ENCODE results near the gene LGALS7B.
"Not testable (repeated sequence)": the region's sequence is repeated elsewhere in the genome, so short reads cannot be mapped to it uniquely, and the experiment has no call there.

DNA sequence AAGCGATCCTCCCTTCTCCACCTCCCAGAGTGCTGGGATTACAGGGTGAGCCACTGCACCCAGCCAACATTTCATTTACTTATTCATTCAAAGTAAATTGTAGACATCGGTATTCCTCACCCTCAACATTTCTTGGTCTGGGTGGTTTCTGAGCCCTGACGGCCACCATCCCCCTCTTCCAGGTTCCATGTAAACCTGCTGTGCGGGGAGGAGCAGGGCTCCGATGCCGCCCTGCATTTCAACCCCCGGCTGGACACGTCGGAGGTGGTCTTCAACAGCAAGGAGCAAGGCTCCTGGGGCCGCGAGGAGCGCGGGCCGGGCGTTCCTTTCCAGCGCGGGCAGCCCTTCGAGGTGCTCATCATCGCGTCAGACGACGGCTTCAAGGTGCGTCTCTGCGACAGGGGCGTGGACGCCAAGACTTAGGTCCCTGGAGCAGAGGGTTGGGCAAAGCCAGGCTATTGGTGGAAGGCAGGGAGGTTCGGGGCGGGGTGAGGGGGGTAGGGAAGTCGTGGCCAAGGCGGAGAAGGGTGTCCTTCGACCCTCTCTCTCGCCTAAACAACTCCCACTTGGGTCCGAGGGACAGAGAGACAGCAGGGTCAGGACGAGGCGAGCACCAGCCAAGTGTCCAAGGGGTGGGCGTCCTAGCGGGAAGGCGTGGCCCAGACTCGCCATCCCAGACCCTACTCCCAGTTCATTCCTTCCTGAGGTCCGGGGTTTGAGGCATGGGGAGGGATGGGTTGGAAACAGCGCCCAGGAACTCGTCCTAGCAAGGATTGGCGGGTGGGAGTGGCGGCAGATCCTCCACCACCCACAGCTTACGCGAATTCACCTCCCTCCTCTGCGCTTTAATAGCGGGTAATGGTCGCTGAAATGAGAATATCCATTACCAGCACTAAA lies 1.8 kb downstream of the LGALS7B start:
- not testable (repeated sequence) for TF ChIP-seq EZH2 (IDR thresholded peaks at IDR 0.05; ENCODE audit: borderline replicate concordance, insufficient read depth, low read length, poor library complexity, severe bottlenecking); CTCF (IDR thresholded peaks at IDR 0.05; ENCODE audit: poor library complexity, severe bottlenecking); POLR2AphosphoS5 (IDR thresholded peaks at IDR 0.05)
